ENCODE results near the gene ARID1A. TPM values are rescaled to one million over a fixed set of nuclear protein-coding genes. Genes with fewer than 3 reads are reported as not detected.

The ARID1A gene
- total RNA-seq, 4 donors from 2014 or later, result 49.6 to 90.0 (median 54.3) TPM

DNA sequence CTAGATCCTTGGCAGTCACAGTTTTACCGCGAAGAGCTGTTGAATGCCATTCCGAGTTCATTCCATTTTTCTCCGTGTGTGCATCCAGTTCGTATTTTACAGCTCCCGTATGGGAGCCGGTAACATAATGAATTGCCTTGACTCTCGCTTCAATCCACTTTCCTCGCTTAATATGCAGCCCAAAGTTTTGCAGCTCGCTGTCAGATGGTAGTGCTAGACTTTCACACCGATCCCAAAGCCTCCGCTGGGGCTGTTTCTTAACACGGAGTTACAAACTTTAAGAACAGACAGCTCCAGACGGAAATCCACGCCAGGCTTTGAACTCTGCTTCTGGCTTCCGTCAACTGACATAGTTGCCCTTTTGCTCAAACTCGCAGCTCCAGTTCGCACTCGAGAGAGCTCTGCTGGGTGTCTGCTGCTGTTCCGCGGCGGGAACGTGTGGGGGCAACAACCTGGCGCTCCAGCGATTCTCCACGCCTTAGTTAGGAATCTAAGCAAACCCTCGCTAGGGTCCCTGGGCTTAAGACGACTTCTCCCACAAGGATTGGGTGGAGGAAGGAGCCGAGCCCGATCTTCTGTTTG is 3.5 kb upstream of the ARID1A start:
- Histone ChIP-seq H3K4me1 (peaks cover 0 to 38% (median 28%) of the 10 kb centered on the region in 4 donors), H3K9me3 (no peaks in the 10 kb centered on the region), H3K27ac (peak overlapping the region; percentile 96 to 99 (median 97)), H3K36me3 (no peaks in the 10 kb centered on the region), H3K27me3 (no peaks in the 10 kb centered on the region), H3K4me3 (peak overlapping the region; percentile 43 to 67 (median 61))
- WGBS, 2 donors, result 0 to 1% methylated on average over 30 of the region's 30 CpGs
- DNase-seq (ENCODE audit: low spot score in 2 of 2), result peak; percentile 62 to 88
- TF ChIP-seq POLR2A (IDR thresholded peaks at IDR 0.05) (peak; percentile 32 to 81), EP300 (IDR thresholded peaks at IDR 0.05) (peak; percentile 42 to 83)
- TF ChIP-seq, protein P1, sequence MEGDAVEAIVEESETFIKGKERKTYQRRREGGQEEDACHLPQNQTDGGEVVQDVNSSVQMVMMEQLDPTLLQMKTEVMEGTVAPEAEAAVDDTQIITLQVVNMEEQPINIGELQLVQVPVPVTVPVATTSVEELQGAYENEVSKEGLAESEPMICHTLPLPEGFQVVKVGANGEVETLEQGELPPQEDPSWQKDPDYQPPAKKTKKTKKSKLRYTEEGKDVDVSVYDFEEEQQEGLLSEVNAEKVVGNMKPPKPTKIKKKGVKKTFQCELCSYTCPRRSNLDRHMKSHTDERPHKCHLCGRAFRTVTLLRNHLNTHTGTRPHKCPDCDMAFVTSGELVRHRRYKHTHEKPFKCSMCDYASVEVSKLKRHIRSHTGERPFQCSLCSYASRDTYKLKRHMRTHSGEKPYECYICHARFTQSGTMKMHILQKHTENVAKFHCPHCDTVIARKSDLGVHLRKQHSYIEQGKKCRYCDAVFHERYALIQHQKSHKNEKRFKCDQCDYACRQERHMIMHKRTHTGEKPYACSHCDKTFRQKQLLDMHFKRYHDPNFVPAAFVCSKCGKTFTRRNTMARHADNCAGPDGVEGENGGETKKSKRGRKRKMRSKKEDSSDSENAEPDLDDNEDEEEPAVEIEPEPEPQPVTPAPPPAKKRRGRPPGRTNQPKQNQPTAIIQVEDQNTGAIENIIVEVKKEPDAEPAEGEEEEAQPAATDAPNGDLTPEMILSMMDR (IDR thresholded peaks at IDR 0.05), result peak in 4 of 5 experiments; percentile 8 to 52 (median 34)

DNA sequence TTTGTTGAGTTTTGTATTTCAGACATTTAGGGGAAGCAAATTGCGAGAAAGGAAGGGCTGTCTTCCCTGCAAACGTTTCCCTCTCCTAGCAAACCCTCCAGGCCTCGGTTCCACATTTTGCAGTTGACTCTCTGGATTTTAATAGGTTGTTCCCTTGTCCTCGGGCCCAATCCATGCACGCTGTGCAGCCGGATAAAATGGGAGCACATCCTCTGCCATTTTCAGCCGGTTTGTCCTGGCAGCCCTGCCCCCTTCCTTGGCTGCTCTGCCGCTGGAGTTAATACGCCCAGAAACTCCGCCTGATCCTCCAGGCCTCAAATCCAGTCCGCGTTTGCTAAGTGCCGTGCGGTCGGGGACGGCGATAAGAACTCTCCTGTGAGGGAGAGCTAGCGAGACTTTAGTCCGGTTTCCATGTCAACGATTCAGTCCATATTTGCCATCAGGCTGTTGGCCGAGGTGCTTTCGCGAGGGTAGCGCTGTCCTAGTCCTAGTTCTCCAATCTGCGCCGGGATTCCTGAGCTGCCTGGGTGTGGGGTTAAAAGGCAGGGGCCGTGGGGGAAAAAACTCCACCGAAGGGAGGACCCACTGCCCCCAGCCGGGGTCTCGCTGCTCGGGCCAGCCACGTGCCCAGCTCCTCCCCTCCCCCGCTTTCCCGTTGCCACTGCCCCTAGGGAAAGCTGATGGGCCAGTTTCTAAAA is 2.9 kb upstream of the ARID1A start:
- 0 to 2% methylated on average over 19 to 33 of the region's 34 CpGs for WGBS, 2 donors
- Histone ChIP-seq H3K4me3 (peak overlapping the region; percentile 43 to 67 (median 61)), H3K27ac (peak overlapping the region; percentile 96 to 99 (median 97)), H3K9me3 (no peaks in the 10 kb centered on the region), H3K27me3 (no peaks in the 10 kb centered on the region), H3K4me1 (peaks cover 0 to 38% (median 28%) of the 10 kb centered on the region in 4 donors), H3K36me3 (no peaks in the 10 kb centered on the region)
- TF ChIP-seq, protein P1 (IDR thresholded peaks at IDR 0.05), result peak in 2 of 5 experiments; percentile 19 to 50
- TF ChIP-seq EP300 (IDR thresholded peaks at IDR 0.05) (peak in 1 of 2 donors; percentile 93), POLR2A (IDR thresholded peaks at IDR 0.05) (peak in 1 of 2 donors; percentile 75)
- peak; percentile 84 to 96 for DNase-seq (ENCODE audit: low spot score in 2 of 2)

DNA sequence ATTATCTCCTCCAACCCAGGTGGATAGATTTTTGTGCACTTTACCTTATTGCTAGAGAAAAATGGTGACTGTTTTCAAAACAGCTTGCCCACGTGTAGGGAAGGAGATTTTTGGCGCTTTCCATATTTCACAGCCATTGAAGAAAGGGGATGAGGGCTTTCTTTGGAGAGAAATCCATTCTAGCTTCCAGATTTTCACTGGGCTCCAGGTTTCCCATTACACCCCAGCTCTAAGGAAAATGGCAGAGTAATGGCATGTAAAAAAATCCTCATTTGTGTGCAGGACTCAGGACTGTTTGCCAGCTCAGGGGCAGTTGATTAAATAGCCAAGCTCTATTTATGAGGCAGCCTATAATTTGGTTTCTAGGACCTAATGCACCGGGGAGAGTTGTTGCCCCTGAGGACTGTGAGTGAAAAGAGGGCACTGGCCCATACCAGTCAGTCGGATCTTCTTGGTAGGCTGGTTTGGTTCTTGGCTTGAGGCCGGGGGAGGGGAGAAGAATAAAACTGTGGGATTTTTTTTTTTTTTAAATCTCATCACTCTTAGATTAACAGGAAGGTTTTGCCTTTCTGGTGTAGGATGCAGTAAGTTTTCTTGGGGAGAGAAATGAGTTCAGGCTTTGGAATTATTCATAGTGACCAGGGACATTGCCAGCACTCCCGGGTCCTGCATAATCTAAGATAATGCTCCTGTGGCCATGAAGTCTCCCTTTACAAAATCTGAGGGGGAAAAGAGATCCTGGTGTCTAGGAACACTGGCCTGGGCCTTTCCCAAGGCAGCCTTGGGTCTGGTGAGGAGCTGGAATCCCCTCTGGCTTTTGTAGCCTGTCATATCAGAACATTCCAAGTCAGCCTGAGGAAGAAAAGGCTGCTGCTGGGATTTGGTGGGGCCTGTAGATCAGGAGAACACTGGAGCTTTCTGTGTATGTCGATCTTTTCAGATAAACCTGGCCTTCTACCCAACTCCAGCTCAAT is 1.9 kb upstream of the ARID1A start:
- no peak for DNase-seq (ENCODE audit: low spot score in 2 of 2)
- Histone ChIP-seq H3K27me3 (no peaks in the 10 kb centered on the region), H3K4me3 (peak overlapping the region; percentile 43 to 67 (median 61)), H3K36me3 (no peaks in the 10 kb centered on the region), H3K9me3 (no peaks in the 10 kb centered on the region), H3K4me1 (peaks cover 0 to 45% (median 33%) of the 10 kb centered on the region in 4 donors), H3K27ac (peak overlapping the region; percentile 96 to 99 (median 97))
- no peak for TF ChIP-seq EP300 (IDR thresholded peaks at IDR 0.05)
- TF ChIP-seq, protein P1 (IDR thresholded peaks at IDR 0.05), result no peak
- TF ChIP-seq POLR2A (IDR thresholded peaks at IDR 0.05), result no peak
- 17 to 18% methylated on average over 7 of the region's 7 CpGs for WGBS, 2 donors

DNA sequence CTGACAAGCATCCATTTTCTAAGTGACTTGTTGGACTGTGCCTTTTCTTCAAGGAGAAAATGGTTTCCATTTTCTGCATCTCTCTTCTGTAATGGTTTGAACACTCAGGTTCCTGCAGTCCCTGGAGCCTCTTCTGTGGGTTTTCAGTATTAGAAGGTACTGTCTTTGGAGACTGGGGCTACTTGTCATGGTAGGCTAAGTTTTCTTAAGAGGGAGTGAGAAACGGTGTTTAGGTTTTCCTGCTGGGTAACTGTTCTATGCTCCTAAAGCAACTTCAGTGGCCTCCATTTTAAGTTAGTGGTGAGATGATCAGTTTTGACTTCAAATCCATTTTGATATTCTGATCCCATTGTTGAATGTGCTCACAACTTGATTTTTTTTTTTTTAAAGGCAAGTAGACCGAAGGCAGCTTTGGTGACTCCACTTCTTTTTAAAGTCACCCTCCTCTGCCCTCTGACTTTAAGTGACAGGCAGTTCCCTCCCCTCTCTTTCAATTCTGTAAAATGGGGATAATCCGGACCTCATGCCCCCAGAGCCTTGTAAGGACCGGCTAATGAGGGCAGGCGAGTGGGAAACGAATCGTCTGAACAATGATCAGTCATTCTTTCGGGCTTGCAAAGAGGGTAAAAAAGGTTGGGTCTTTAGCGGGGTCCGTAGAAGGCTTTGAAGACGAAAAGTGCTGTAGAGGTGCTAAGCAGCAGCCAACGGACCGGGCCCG is 1.0 kb upstream of the ARID1A start:
- Histone ChIP-seq H3K27me3 (no peaks in the 10 kb centered on the region), H3K4me3 (peak overlapping the region; percentile 80 to 95 (median 90)), H3K9me3 (no peaks in the 10 kb centered on the region), H3K4me1 (peaks cover 4 to 55% (median 42%) of the 10 kb centered on the region in 4 donors), H3K36me3 (no peaks in the 10 kb centered on the region), H3K27ac (peak overlapping the region; percentile 96 to 99 (median 97))
- TF ChIP-seq EP300 (IDR thresholded peaks at IDR 0.05), result no peak
- TF ChIP-seq, protein P1 (IDR thresholded peaks at IDR 0.05), result no peak
- TF ChIP-seq POLR2A (IDR thresholded peaks at IDR 0.05), result no peak
- no peak for DNase-seq (ENCODE audit: low spot score in 2 of 2)
- WGBS, 2 donors, result 4 to 5% methylated on average over 14 of the region's 14 CpGs
